ENCODE results near the gene STK32B.

Gene STK32B

DNA sequence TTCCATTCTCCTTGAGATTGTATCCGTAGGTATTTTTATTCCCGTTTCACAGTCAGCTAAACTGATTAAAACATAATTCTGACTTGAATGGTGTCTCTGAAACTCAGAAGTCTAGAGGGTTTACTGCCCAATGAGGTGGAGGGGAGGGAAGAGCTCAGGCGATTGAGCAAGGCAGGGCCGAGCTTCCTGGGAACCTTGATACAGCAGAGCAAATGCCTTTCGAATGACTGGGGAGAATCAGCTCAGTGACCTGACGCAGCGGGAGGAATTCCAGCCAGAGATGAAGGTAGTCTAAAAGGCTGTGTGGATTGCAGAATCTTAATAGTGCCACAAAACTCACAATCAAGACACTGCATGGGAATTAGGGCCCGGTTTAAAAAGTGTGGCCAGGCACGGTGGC is 423.5 kb downstream of the STK32B start:
- DNase-seq, result no peak

DNA sequence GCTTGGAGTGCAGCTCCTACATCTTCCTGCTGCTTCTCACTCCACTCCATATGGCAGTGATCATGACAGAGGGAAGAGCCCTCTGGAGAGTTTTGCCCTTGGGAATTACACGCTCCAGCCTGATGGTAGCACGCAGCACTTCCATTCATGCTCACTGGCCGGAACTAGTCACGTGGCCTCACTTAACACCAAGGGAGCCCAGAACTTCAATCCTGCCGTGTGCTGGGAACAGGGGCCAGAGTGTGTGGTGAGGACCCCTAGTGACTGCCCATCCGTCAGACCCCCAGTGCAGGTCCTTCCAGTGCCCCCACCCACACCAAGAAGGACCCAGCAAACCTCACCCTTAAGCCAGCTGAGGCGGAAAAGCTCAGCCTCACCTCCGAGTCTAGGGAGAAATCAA is 426.3 kb downstream of the STK32B start:
- DNase-seq, result no peak

DNA sequence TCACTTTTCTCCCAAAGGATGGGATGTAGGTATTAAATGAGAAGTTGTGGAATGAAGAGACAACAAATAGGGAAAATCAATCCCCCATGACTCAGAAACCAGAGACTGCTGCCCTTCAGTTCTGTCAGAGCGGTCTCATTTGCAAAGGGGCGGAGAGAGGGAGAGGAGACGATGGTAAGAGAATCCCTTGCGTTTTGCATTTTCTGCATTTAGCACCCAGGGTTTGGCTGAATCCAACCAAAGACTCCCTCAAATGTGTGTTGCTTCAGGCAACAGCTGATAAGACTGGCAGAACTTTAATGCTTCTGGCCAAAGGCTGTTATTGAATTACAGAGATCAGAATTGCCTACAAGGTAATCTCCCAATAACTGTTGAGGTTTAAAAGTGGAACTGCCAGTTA is 426.9 kb downstream of the STK32B start:
- no peak for DNase-seq

DNA sequence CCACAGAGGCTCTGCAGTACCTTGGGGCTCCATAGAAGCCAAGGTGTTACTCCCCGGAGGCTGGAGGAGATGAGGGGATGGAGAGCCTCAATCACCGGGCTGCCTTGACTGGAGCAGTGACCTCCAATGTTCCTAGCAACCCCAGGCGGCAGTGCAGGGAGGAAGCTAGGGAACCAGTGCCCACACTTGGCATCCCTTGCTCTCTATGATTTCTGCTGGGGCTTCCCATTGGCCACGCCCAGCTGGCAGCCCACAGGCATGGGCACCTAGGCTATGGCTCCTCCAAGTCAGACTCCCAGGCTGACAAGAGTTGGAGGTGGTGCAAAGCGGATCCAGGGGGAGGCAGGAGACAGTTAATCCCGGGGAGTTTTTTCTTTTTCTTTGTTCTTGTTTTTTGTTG is 427.4 kb downstream of the STK32B start:
- no peak for DNase-seq

DNA sequence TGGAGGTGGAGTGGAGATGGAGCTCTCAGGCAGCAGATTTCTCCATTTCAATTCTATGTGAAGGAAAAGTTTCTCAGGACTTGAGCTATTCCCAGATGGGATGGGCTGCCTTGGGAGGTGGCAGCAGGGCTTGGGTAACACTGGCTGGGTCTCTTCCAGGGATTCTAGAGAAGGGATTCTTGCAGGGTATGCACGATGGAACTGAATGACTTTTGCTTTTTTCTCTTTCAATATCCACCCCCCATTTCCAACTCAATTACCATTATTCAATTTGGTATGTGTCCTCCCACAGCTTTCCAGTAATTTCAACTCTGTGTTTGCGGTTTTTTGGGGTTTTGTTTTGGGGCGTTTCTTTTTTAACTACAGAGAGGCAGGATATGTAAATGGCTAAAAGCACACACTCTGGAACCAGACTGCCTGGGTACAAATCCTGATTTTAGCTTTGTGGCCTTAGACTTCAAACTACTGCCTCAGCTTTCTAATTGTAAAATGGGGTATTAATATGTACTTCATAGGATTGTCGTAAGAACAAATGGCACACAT is 428.3 kb downstream of the STK32B start:
- DNase-seq, result no peak

DNA sequence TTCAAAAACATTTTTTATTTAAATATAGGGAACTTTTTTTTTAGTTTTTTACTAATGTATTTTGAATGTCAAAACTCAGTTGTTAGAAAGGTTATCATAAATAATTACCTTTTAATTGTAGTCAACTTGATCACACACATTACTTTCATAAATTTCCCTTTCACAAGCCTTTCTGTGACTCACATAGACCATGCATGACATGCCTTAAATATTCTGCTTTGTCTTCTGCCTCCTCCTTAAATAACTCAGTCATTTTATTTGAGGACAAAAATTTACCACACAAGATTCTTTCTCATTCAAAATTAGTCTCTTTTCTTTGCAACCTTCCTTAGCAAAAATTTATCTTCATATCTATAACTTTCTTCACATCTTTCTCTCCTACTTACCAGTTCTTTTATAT is 437.1 kb downstream of the STK32B start:
- DNase-seq, result no peak

DNA sequence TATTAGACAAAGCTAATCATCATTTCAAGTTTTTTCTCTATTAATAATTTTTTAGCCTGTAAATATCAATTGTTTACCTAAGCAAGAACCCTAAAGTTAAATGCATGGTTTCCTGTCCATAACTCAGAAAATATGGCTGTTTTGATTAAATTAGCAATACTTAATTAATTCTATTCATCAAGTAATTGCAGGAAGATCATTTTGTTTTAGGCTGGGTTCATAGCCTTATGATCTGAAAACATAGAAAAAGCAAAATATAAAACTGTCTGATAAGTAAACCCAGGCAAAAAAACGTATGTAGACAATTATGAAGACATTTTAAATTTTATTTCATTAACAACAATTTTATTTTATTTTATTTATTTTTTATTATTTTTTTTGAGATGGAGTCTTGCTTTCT is 438.0 kb downstream of the STK32B start:
- DNase-seq, result no peak

DNA sequence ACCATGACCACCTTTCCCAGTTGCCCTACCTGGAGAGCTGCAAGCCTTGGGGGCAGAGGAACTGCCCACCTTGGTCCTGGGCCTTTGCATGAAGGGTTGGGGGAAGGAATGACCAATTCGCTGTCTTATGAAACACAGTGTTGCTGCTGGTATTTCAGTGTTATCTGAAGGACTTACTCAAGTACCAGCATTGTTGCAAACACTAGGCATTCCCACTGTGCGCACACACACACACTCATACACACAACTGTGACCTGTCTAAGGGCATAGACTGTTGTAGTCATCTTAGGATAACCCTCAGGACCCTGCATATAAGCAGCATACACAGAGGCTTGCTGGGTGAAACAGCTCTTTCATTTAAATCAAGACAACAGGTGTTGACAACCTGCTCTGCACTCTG is 446.2 kb downstream of the STK32B start:
- no peak for DNase-seq

DNA sequence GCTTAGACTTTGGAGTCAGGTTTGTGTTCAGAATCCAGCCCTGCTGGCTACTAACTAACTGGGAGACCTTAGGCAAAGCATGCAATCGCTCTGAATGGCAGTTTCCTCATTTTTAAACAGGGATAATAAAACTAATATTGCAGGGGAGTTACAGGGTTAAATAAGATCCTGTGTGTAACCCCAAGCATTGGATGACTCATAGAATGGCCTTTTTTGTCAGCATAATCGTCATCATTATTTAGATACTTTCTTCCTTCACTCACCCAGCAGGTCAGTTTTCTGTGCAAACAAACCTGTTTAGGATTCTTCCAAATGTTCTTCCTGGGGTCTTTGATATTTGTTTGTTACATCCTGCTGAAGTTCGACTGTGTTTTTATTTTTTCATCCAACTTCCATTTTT is 448.9 kb downstream of the STK32B start:
- DNase-seq, result no peak

DNA sequence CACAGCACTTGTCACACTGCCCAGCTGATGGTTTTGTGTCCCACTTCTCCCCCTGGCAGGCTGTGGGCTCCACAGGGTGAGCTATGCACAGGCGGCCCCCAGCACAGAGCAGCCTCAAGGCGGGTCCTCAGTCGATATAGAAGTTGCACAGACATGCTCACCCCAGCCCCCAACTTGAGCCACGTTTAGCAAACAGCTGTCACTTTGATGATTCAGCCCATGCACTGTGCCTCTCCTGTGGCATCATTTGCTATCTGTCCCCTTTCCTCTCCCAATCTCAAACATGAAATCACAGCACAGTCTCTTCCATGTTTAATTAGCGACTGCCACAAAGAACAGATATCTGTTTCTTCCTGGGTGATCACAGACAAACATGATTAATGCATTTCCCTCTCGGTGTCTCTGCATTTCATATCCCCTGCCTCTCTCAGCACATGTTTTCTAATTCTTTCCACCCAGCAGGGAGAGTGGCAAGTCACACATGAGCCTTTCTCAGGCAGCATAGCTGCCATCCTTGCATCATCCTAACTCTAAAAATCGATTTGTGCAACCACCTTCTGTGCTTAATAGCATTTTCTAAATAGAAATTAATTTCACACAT is 452.2 kb downstream of the STK32B start:
- DNase-seq, result no peak

DNA sequence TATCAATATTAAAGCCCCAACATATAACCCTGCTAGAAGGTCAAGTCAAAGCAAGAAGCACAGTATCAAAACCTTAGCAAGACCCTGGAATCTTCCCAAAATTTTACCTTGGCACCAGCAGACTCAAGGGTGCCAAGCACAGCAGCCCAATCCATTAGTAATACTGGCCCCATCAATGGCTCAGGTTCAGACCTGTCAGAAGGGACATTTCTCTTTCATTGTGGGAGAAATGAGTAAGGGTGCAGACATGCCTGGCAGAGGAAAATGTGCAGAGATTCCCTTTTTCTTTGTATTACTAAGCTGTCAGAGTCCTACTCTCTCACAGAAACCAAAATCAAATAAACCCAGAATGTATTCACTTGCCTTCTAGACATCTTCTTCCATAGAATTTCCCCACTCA is 453.2 kb downstream of the STK32B start:
- no peak for DNase-seq

DNA sequence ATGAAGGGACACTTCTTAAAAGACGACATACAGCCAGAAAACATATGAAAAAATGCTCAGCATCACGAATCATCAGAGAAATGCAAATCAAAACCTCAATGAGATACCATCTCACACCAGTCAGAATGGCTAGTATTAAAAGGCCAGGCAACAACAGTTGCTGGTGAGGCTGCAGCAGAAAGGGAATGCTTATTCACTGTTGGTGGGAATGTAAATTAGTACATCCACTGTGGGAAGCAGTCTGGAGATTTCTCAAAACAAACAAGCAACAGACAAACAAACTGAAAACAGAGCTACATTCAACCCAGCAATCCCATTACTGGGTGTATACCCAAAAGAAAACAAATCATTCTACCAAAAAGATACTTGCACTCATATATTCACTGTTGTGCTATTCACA is 459.2 kb downstream of the STK32B start:
- no peak for DNase-seq

DNA sequence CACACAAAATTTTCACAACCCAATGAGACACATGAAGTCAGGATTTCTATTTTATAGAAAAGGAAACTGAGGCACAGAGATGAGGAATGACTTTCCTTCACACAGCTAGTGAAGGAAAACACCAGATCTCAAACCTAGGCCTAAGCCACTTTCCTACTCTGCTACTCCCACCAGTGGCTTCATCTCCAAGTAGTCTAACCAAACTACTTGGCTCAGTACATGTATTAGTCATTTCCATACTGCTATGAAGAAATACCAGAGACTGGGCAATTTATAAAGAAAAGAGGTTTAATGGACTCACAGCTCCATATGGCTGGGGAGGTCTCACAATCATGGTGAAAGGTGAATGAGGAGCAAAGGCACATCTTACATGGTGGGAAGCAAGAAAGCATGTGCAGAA is 460.5 kb downstream of the STK32B start:
- DNase-seq, result no peak

DNA sequence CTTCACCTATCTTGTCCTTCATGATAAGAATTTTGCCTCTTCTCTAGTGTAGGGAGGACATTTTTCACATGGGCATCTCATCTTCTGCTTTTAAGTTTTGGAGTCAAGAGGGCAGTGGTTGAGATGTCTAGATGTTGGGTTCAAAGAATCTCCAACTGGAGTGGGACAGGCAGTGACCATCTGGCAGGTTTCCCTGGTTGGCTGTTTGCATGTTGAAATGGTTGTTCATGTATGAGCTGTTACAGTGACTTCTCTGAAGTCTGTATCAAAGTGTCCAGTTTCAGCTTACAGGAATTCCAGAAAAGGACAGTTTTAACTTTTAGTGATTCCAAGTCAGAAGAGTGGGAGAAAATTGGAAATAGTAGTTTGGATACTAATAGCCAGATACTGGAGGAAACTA is 464.4 kb downstream of the STK32B start:
- no peak for DNase-seq

DNA sequence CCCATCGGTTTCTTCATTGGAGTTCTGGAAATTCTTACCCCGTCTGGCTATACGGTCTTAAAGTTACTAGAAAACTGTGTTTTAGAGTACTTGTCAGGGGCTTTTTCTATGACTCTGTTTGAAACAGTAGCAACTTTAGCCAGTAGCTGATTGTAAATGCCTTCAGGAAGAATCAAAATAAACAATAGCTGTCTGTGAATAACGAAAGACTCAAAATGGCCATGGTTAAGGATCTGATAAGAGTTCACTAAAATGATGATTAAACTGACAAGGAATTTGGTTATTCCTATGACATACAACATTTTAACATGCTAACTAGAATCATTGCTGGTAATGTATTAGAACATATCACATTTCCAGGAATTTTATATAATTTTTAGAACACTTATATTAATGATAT is 466.1 kb downstream of the STK32B start:
- no peak for DNase-seq

DNA sequence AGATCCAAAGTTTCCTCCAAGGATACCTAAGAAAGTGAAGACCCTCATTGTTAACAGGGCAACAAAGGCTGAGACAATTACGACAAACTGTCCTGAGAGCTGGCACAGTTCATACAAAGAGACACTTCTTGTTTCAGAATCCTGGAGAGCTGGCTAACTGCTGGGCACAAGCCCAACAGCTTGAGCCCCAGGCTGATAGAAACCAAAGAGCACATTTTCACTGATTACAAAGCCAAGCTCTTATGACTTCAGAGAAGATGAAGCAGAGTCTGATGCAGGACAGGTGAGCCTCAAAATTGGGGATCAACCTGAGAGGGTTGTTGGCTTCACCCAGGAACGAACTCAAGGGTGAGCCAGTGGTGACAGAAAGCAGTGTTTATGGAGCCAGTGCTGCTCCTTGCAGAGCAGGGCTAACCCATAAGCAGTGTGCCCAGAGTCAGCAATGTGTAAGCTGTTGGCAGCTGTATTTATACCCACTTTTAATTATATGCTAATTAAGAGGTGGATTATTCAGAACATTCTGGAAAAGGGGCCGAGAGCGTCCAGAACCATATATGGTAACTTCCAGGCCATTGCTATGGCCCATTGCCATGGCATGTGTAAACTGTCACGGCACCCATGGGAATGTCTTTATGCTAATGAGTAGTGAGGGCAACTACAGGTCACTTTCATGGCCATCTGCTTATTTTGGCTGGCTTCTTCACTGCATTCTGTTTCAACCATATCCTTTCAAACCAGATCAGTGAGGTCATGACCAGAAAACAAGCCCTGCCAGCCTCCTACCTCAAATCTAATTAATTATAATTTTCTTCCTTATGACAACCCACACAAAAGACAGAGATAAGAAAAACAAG is 473.4 kb downstream of the STK32B start:
- DNase-seq, result no peak

DNA sequence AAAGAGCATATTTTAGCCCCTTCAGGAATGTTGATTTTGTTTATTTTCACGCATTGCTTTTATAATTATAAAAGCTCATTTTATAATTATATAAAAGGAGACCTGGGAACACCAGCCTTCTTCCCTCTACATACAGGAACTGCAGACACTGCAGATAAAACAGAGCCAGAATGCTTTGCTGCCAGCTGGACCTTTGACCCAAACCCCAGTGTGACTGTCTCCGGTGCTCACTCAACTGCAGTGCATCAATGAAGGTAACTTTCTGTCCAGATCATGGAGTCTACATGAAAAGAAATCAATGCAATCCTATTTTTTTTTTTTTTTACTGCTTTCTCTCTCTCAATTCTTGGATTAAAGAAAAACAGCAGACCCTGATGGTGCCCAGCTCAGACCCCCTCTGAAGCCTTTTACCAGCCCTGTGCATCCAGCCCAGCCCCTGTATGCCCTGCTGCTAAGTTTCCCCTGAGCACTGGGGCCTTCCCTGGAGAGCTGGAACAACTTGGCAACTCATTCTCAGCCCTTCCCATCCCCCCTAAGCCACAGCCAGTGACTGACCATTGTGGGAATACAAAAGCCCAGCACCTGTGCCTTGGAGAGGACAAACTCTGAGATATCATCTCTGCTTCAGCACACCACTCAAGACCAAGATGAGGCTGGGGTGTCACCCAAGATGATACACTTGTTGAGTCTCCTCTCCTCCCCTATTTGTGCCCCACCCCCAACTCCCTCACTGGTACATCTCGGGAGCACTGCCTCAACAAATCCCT is 475.0 kb downstream of the STK32B start:
- DNase-seq, result no peak

DNA sequence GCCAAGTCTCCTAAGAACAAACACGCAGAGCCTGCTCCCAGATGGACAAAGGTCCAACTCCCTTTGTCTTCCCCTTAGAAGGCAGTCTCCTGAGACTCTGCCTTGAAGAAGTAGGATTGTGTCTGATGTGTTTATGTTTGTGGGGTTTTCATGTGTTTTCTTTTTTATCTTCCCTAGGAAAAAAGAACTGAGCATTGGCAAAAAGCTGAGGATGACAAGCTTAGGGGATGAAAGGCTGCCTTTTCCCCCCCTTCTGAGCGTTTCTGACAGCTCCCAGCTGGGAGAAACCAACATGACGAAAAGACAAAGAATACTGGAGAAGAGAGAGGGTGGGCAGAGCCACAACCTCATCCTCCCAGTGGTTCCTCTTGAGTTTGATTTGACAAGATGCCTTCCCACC is 475.9 kb downstream of the STK32B start:
- DNase-seq, result no peak

DNA sequence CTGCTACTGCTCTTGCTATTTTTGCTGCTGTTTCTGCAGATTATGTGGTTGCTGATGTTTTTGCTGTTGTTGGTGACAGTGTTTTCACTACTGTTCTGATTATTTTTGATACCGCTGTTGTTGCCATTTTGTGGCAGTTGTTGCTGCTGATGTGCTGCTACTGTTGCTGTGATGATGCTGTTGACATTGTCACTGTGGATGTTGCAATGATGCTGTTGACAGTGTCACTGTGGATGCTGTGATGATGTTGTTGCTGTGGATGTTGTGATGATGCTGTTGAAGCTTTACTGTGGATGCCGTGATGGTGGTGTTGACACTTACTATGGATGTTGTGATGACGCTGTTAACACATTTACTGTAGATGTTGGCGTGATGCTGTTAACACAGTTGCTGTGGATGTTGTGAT is 476.8 kb downstream of the STK32B start:
- DNase-seq, result no peak

DNA sequence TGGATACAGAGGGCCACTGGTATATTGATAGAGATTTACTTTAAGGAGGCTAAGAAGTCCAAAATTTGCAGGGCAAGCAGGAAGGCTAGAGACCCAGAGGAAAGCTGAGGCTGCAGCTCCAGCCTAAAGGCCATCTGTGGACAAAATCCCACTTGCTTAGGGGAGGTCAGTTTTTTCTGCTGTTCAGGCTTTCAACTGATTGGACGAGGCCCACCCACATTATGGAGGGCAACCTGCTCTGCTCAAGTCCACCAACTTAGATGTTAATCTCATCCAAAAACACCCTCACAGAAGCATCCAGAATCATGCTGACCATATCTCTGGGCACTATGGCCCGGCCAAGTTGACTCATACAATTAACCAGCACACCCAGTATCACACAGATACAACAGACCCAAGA is 480.8 kb downstream of the STK32B start:
- no peak for DNase-seq

DNA sequence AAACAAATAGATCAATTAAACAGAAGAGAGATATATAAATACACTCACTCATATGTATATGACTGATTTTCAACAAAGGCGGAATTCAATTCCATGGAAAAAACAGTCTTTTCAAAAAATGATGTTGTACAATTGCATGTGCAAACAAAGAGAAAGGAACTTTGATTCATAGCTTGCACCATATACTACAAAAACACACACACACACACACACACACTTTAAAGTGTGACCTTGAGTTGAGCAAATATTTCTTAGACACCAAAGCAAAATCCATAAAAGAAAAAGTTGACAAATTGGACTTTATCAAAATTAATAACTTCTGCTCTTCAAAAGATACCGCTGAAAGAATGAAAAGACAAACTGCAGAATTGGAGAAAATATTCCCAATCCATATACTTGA is 488.3 kb downstream of the STK32B start:
- no peak for DNase-seq

DNA sequence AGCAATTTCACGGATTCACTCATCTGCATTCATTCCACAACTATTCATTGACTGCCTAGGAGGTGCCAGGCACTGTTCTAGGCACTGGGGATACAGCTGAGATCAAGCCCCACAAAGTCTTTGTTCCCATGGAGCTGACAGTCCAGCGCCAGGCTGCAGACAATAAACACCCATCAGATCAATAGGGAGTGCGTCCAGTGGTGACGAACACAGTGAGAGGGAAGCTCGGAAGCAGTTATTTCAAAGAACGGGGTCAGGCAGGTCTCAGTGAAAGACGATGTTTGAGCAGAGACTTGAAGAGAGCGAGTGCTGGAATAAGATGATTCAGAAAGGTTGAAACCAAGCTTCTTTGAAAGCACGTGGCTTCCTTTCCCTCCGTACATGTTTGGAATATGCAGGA is 489.9 kb downstream of the STK32B start:
- DNase-seq, result no peak

DNA sequence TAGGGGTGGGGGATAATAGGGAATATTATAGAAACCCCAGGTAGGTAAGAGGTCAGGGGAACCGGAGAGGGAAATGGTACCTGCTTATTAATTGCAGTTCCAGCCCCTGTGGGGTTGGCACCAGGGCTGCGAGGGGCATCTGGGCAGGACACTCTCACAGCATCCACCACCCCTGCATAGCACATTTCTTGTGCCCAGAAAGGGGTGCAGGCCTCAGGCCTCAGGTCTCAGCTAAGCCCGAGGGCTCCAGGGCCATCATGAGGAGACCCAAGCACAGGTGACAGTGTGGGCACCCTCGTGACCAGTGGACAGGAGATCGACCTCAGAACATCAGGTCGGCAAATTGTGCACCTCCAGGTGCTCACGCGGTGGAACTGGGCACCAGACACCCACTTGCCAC is 492.4 kb downstream of the STK32B start:
- DNase-seq, result no peak

DNA sequence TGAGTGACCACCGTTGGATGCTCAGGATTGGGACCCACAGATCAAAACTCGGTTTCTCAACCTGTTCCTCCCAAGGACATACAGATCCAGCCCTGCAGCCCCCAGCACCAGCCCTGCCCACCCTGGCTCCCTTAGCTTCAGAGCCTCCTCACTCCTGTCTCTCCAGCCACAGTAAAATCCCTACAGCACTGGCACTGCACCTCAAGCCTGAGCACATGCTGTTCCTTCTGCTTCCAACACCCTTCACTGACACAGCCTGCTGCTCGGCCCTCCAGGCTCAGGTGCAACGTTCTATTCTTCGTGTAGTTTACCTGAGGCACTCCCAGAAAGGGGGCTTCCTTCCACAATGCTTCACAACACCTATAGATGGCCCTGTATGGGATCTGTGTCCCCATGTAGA is 493.5 kb downstream of the STK32B start:
- no peak for DNase-seq
